RWPE1 (cell line): ENCODE measurements around the gene CKMT1B.
"Not testable (repeated sequence)": the region's sequence is repeated elsewhere in the genome, so short reads cannot be mapped to it uniquely, and the experiment has no call there.

ENCODE experiments used
- CTCF ChIA-PET: fragments of 350-600 bp; sonication (Branson Sonifier 250); formaldehyde crosslinking; extraction: SDS; loops from one replicate; lab custom pipeline; 2021; lab: Yijun Ruan, JAX
- POLR2A ChIA-PET: fragments of 400-600 bp; formaldehyde crosslinking; extraction: SDS; loops from one replicate; lab custom pipeline; 2020; ENCODE audit warnings: antibody characterized with exemption; ENCODE audit not compliant: low non-redundant PET; lab: Yijun Ruan, JAX
- DNase-seq: peaks from one replicate; pipeline ENCODE4 v3.0.0; 2012; ENCODE audit warnings: low spot score
- H3K27ac ChIP-seq: fragments of 450-650 bp; 2 replicates; pipeline ENCODE4 v1.5.1; 2017
- TF ChIP-seq, protein P1 (sequence below): fragments of 450-650 bp; conservative IDR thresholded peaks from 2 replicates; pipeline ENCODE4 v1.5.1; 2017; ENCODE audit warnings: low read depth, mild to moderate bottlenecking

Gene CKMT1B

DNA sequence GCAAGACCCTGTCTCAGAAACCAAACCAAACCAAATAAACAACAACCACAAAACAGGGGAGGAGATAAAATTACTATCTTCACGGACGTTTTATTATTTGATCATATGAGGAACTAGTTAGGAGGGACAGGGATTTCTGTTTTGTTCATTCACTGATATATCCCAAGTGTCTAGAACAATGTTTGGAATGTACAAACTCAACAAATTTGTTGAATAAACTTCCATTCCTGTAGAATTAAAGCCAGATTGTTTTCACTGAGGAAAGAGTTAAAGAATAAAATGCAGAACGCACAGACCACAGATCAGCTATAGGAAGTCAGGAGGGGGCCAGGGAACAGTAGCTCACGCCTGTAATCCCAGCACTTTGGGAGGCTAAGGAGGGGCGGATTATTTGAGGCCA is 31.3 kb downstream of the CKMT1B start:
- no peak for DNase-seq
- no peak overlapping the region for H3K27ac ChIP-seq
- POLR2A ChIA-PET: no interaction called here
- CTCF ChIA-PET: interaction anchor here (0.6 kb wide), 1 partner anchor 609 kb away, joined by 3 read pairs; no protein-coding TSS in a partner anchor
- TF ChIP-seq, protein P1, sequence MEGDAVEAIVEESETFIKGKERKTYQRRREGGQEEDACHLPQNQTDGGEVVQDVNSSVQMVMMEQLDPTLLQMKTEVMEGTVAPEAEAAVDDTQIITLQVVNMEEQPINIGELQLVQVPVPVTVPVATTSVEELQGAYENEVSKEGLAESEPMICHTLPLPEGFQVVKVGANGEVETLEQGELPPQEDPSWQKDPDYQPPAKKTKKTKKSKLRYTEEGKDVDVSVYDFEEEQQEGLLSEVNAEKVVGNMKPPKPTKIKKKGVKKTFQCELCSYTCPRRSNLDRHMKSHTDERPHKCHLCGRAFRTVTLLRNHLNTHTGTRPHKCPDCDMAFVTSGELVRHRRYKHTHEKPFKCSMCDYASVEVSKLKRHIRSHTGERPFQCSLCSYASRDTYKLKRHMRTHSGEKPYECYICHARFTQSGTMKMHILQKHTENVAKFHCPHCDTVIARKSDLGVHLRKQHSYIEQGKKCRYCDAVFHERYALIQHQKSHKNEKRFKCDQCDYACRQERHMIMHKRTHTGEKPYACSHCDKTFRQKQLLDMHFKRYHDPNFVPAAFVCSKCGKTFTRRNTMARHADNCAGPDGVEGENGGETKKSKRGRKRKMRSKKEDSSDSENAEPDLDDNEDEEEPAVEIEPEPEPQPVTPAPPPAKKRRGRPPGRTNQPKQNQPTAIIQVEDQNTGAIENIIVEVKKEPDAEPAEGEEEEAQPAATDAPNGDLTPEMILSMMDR: no peak

DNA sequence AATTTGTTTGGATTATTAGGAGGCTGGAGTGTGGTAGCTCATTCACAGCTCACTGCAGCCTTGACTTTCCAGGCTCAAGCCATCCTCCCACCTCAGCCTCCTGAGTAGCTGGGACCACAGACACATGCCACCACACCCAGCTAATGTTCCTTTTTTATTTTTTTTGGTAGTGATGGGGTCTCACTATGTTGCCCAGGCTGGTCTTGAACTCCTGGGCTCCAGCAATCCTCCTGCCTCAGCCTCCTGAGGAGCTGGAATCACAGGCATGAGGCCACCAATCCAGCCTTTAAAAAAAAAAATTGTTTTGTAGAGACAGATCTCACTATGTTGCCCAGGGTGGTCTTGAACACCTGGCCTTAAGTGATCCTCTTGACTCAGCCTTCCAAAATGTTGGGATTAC is 33.1 kb downstream of the CKMT1B start:
- CTCF ChIA-PET, DNase-seq, POLR2A ChIA-PET, H3K27ac ChIP-seq: not testable (repeated sequence)

DNA sequence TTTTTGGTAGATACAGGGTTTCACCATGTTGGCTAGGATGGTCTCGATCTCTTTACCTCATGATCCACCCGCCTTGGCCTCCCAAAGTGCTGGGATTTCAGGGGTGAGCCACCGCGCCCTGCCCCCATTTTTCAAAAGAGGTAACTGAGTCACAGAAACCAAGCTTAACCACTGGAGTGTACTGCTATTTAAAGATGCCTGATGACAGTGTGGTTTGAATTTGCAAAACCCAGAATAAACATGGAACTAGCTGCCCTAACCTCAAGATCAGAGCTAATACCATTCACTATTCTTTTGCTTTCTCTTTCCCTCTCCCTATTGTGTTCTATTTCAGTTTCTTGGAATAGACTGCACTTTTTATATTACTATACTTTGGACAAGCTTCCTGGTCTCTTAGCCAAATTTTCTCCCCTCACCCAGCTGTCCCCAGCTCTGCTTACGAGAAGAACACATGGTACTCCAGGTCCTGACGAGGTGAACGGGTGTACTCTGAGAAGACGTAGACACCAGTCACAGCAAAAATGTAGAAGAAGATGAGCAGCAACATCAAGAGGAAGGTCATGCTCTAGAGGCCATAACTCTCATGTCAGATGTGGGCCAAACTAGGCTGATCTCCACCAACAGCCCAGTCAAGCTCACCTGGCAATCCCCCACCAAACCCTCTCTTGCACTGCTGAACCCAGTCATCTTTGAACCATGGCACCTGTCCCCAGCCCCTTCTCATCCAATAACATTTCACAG is 44.8 kb downstream of the CKMT1B start:
- DNase-seq, H3K27ac ChIP-seq, POLR2A ChIA-PET, CTCF ChIA-PET: not testable (repeated sequence)
